ENCODE results near the gene GCAT.
A peak's percentile ranks its signal among the peaks of the same experiment; 100 is the strongest.

Gene GCAT

GRCh38 chr22:37846433-37846832 lies 38.7 kb downstream of the GCAT start:
- DNase-seq, result no peak

DNA sequence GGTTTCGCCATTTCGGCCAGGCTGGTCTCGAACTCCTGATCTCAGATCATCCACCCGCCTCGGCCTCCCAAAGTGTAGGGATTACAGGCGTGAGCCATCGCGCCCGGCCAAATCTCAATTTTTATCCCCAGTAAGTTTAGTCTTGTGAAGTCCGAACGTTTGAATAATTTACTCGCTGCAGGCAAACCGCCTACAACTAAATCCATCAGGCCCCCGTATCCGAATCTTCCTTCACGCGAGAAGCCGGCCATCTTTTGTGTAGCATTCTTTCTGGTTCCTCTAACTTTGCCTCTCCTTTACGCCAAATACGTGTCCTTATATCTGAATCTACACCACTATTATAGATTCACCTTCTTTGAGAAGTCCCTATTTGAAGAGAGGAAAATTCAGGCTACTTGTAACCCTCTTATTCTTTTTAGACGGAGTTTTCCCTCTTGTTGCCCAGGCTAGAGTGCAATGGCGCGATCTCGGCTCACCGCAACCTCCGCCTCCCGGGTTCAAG lies 40.9 kb downstream of the GCAT start:
- no peak for DNase-seq

- DNase-seq, result peak; percentile 48
These were observed 41.5 kb downstream of the GCAT start, which contains the start of gene EIF3L for GRCh38 chr22:37849089-37849751. Gene EIF3L, plus strand, starts transcription at chr22:37849419. Its CDS starts 31 bp downstream, at chr22:37849450.

GRCh38 chr22:37850801-37851200 lies 43.1 kb downstream of the GCAT start:
- no peak for DNase-seq

- DNase-seq, result no peak
These were observed 44.7 kb downstream of the GCAT start for GRCh38 chr22:37852418-37852817.

GRCh38 chr22:37854946-37855345 lies 47.2 kb downstream of the GCAT start:
- no peak for DNase-seq

DNA sequence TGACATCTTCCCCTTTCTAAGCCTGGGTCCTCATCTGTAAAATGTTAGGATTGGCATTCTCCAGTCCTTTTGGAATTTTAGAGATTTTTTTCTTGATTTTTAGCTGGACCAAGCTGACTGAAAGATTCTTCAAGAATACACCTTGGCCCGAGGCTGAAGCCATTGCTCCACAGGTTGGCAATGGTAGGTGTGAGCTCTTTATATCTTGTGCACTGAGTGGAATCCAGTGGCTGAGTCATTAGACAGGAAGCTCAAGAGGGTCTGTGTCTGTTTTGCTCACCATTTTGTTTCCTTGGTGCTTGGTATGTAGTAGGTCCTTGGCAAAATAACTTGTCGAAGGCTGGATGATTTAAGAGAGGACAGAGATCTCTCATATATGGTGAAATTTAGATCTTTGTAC lies 47.7 kb downstream of the GCAT start:
- DNase-seq, result no peak

DNA sequence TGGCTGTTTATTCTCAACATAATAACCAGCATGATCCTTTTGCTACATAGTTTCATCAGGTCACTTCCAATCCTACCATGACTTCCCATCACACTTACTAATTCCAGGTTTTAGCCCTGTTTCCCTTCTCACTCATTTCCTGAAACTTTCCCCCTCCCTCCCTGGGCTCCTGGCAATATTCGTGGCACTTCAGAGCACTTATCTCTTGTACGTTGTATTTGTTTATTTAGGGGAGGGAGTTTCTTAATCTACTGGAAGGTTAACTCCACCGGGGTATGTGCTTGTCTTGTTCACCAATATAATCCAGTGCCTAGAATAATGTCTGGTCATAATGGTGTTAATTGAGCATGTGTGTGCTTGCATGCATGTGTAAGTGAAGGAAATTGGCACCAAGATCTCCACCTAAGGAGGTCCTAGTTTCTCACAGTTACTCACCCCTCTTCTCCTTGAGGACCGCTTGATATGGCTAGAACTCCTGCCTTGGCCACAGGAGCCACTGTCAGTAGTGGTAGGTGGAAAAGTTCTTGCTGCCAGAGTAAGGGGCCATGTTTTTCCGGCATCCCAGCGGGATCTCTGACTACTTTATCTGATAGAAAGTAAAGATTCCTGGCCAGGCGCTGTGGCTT lies 53.2 kb downstream of the GCAT start:
- no peak for DNase-seq

GRCh38 chr22:37862570-37863325 lies 55.0 kb downstream of the GCAT start:
- no peak for DNase-seq

GRCh38 chr22:37865510-37865909 lies 57.8 kb downstream of the GCAT start:
- DNase-seq, result no peak

Data from GOT3 (cell line).